ENCODE data around the gene MLLT11. TPM values are rescaled to one million over a fixed set of nuclear protein-coding genes. Genes with fewer than 3 reads are reported as not detected.
"Not testable (repeated sequence)": the region's sequence is repeated elsewhere in the genome, so short reads cannot be mapped to it uniquely, and the experiment has no call there.

MLLT11 gene
- total and polyA plus RNA-seq, 4 donors: 0.17 to 0.64 (median 0.27) TPM

DNA sequence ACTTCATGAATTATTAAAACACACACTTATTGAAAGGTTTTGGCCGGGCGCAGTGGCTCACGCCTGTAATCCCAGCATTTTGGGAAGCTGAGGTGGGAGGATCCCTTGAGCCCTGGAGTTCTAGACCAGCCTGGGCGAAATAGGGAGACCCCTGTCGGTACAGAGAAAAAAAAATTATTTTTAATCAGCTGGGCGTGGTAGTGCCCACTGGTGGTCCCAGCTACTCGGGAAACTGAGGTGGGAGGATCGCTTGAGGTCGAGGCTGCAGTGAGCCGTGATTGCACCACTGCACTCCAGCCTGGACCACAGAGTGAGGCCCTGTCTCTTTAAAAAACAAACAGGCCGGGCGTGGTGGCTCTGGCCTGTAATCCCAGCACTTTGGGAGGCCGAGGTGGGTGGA is 12.0 kb downstream of the MLLT11 start:
- TF ChIP-seq TAF1 (conservative IDR thresholded peaks at IDR 0.05): no peak
- no peak for TF ChIP-seq FOXA1 (IDR thresholded peaks at IDR 0.05)
- no peak for TF ChIP-seq HNF4G (IDR thresholded peaks at IDR 0.05)
- peaks cover 0 to 13% (median 6%) of the 10 kb centered on the region in 4 donors for H3K4me1 ChIP-seq (ENCODE audit: control insufficient read depth in 4 of 4, insufficient read depth in 4 of 4, low read length in 3 of 4)
- 85% methylated on average over 13 of the region's 13 CpGs for WGBS
- DNase-seq (ENCODE audit: low spot score): no peak
- no peaks in the 10 kb centered on the region for H3K9me3 ChIP-seq (ENCODE audit: control insufficient read depth in 4 of 4, low read length in 3 of 4)
- no peaks in the 10 kb centered on the region for H3K36me3 ChIP-seq (ENCODE audit: control insufficient read depth in 4 of 4, insufficient read depth in 3 of 4, low read depth in 1 of 4, low read length in 3 of 4)
- H3K4me3 ChIP-seq (ENCODE audit: low read depth in 1 of 3, low read length in 3 of 3): no peak overlapping the region
- H3K27ac ChIP-seq (ENCODE audit: low read depth in 1 of 2, low read length in 2 of 2): no peak overlapping the region
- no peaks in the 10 kb centered on the region for H3K27me3 ChIP-seq (ENCODE audit: control insufficient read depth in 4 of 4, insufficient read depth in 4 of 4, low read length in 3 of 4)
- H3K9ac ChIP-seq (ENCODE audit: low read depth in 1 of 2, low read length in 2 of 2): no peak overlapping the region

DNA sequence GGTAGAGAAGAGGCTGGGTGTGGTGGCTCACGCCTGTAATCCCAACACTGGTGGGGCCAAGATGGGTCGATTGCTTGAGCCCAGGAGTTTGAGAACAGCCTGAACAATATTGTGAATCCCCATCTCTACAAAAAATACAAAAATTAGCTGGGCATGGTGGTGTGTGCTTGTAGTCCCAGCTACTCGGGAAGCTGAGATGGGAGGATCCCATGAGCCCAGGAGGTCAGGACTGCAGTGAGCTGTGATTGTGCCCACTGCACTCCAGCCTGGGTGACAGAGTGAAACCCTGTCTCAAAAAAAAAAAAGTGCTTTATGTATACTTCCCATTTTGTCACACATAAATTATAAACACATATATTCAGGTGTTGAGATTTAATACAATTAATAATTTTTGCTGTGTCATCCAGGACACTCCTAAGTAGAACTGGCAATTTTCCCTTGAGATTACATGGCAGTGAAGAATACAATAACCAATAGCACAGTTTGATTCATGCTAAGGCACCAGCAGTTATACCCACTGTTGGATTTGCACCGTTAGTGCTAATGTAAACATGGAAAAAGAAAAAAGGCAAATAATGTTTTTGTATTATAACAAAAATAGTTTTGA is 25.9 kb downstream of the MLLT11 start:
- 79% methylated on average over 4 of the region's 4 CpGs for WGBS
- Histone ChIP-seq H3K4me3 (ENCODE audit: low read depth in 1 of 3, low read length in 3 of 3) (no peak overlapping the region), H3K27me3 (ENCODE audit: control insufficient read depth in 4 of 4, insufficient read depth in 4 of 4, low read length in 3 of 4) (no peaks in the 10 kb centered on the region), H3K9me3 (ENCODE audit: control insufficient read depth in 4 of 4, low read length in 3 of 4) (no peaks in the 10 kb centered on the region), H3K4me1 (ENCODE audit: control insufficient read depth in 4 of 4, insufficient read depth in 4 of 4, low read length in 3 of 4) (no peaks in the 10 kb centered on the region), H3K9ac (ENCODE audit: low read depth in 1 of 2, low read length in 2 of 2) (no peak overlapping the region), H3K36me3 (ENCODE audit: control insufficient read depth in 4 of 4, insufficient read depth in 3 of 4, low read depth in 1 of 4, low read length in 3 of 4) (peaks cover 0 to 3% (median under 1%) of the 10 kb centered on the region in 4 donors), H3K27ac (ENCODE audit: low read depth in 1 of 2, low read length in 2 of 2) (no peak overlapping the region)
- TF ChIP-seq EGR1 (IDR thresholded peaks at IDR 0.05; ENCODE audit: low read depth in 2 of 2) (no peak), YY1 (IDR thresholded peaks at IDR 0.05) (no peak), HNF4G (IDR thresholded peaks at IDR 0.05) (no peak), JUND (IDR thresholded peaks at IDR 0.05) (no peak), GABPA (IDR thresholded peaks at IDR 0.05 in 1 of 2, conservative IDR thresholded peaks at IDR 0.05 in 1 of 2) (no peak), FOXA1 (IDR thresholded peaks at IDR 0.05) (no peak), MAX (IDR thresholded peaks at IDR 0.05) (no peak), REST (IDR thresholded peaks at IDR 0.05) (no peak), RXRA (IDR thresholded peaks at IDR 0.05) (no peak), HNF4A (conservative IDR thresholded peaks at IDR 0.05) (no peak), NR2F2 (IDR thresholded peaks at IDR 0.05) (no peak)
- TF ChIP-seq, protein P1, sequence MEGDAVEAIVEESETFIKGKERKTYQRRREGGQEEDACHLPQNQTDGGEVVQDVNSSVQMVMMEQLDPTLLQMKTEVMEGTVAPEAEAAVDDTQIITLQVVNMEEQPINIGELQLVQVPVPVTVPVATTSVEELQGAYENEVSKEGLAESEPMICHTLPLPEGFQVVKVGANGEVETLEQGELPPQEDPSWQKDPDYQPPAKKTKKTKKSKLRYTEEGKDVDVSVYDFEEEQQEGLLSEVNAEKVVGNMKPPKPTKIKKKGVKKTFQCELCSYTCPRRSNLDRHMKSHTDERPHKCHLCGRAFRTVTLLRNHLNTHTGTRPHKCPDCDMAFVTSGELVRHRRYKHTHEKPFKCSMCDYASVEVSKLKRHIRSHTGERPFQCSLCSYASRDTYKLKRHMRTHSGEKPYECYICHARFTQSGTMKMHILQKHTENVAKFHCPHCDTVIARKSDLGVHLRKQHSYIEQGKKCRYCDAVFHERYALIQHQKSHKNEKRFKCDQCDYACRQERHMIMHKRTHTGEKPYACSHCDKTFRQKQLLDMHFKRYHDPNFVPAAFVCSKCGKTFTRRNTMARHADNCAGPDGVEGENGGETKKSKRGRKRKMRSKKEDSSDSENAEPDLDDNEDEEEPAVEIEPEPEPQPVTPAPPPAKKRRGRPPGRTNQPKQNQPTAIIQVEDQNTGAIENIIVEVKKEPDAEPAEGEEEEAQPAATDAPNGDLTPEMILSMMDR (IDR thresholded peaks at IDR 0.05; ENCODE audit: low read depth, low read length, missing input control): no peak
- DNase-seq (ENCODE audit: low spot score): no peak

DNA sequence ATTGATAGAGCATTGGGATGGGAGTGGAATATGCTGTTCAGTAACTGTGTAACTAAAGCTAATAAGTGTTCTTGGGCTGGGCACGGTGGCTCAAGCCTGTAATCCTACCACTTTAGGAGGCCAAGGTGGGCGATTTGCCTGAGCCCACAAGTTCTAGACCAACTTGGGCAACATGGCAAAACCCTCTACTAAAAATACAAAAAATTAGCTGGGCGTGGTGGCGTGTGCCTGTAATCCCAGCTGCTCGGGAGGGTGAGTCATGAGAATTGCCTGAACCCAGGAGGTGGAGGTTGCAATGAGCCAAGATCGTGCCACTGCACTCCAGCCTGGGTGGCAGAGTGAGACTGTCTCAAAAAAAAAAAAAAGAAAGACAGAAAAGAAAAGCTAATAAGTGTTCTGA is 37.2 kb downstream of the MLLT11 start:
- not testable (repeated sequence) for DNase-seq (ENCODE audit: low spot score); H3K27me3 ChIP-seq (ENCODE audit: control insufficient read depth in 4 of 4, insufficient read depth in 4 of 4, low read length in 3 of 4); H3K4me3 ChIP-seq (ENCODE audit: low read depth in 1 of 3, low read length in 3 of 3)

More for the DNA sequence above, 37.2 kb downstream of the MLLT11 start:
- not testable (repeated sequence) for H3K9ac ChIP-seq (ENCODE audit: low read depth in 1 of 2, low read length in 2 of 2); H3K27ac ChIP-seq (ENCODE audit: low read depth in 1 of 2, low read length in 2 of 2); H3K36me3 ChIP-seq (ENCODE audit: control insufficient read depth in 4 of 4, insufficient read depth in 3 of 4, low read depth in 1 of 4, low read length in 3 of 4); H3K9me3 ChIP-seq (ENCODE audit: control insufficient read depth in 4 of 4, low read length in 3 of 4); H3K4me1 ChIP-seq (ENCODE audit: control insufficient read depth in 4 of 4, insufficient read depth in 4 of 4, low read length in 3 of 4)
- 95% methylated on average over 6 of the region's 6 CpGs for WGBS
